Left renal cortex interstitium (tissue), 4 donors: Measurements from ENCODE around the gene UBR3. TPM values are rescaled to one million over a fixed set of nuclear protein-coding genes. Genes with fewer than 3 reads are reported as not detected.

Experiments
- DNase-seq, 4 donors: peaks; one replicate each; pipeline ENCODE4 v3.0.0-alpha.2; 2013; ENCODE audit warnings: low read depth in 4 of 4, low spot score in 2 of 4, missing footprints in 1 of 4
- polyA plus RNA-seq, 4 donors: library from polyadenylated mRNA; unstranded; fragments of 120-200 nt; gene quantifications; one replicate each; pipeline ENCODE4 v1.2.1, GENCODE V29; 2013; ENCODE audit not compliant: insufficient read length in 4 of 4

Gene UBR3
- polyA plus RNA-seq, 4 donors, result 30.4 to 47.2 (median 39.1) TPM

- DNase-seq, result no peak
Observed at GRCh38 chr2:169982929-169983328, 155.7 kb downstream of the UBR3 start.

DNA sequence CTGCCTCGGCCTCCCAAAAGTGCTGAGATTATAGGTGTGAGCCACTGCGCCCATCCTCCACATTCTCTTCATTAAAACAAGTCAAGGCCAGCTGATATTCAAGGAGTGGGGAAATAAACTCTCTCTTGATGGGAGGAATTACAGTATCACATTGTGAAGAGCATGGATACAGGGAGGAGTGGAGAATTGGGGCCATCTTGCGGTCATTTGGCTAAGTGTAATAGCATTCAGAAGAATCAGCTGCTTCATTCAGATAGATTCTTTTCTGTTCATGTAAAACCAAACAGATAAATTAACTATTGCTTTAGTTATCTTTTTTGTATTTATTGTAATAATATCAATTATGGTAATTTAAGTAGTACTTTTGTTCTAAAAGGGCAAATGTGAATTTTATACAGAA lies 156.3 kb downstream of the UBR3 start:
- DNase-seq, result no peak

DNA sequence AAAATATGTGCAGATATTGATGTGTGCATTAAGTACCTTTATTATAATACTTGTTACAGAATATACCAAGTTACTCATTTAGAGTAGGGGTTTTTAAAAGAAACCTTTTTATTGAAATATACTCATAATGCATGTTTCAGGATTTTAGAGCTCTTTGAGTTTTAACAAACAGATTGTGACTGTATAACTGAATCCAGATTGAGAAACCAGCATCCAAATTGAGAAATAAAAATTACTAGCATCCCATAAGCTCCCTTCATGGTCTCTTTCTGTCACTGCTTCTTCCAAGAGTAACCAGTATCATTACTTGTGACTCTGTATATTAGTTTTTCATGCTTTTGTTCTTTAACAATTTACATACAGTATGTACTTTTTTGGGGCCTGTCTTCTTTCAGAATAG lies 156.9 kb downstream of the UBR3 start:
- no peak for DNase-seq

GRCh38 chr2:169994752-169995151 lies 167.5 kb downstream of the UBR3 start:
- DNase-seq, result no peak

- DNase-seq, result no peak
Observed at GRCh38 chr2:169997140-169997887, 170.1 kb downstream of the UBR3 start.

DNA sequence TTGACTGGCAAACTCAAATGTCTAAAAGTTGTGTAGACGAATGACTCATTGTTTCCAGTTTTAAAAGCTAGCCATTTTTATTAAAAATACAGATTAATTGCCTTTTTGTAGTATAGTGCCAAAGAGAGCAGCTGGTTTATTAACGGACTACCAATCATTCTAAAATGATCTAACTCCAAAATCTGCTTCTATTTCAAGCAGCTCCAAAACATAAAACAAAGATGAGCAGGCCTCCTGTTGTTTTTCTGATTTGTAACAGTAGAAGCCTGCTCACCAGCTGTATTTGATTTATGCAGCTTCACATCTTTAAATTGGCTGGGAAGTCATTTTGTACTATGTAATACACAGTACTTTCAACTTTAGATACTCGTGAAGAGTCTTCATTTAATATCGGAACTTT lies 171.8 kb downstream of the UBR3 start:
- no peak for DNase-seq

DNA sequence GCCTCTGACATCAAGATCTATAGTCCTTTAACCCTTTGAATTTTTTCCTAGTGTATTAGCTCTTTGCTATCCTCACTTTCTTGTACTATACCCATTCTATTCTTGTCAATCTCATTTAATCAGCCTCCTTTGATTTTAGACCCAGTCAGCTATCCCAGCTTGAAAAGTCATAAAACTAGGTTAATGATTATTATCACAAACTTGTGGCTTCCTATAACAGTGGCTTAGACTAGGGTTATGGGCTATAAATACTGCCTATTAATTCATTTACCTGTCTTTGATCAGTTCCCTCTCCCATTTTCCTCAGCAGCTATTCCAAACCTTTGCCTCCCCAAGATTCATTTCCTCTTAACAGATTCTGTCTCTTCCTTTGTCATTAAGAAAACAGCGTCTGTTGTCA lies 174.8 kb downstream of the UBR3 start:
- no peak for DNase-seq

GRCh38 chr2:170005702-170006101 lies 178.4 kb downstream of the UBR3 start:
- no peak for DNase-seq

DNA sequence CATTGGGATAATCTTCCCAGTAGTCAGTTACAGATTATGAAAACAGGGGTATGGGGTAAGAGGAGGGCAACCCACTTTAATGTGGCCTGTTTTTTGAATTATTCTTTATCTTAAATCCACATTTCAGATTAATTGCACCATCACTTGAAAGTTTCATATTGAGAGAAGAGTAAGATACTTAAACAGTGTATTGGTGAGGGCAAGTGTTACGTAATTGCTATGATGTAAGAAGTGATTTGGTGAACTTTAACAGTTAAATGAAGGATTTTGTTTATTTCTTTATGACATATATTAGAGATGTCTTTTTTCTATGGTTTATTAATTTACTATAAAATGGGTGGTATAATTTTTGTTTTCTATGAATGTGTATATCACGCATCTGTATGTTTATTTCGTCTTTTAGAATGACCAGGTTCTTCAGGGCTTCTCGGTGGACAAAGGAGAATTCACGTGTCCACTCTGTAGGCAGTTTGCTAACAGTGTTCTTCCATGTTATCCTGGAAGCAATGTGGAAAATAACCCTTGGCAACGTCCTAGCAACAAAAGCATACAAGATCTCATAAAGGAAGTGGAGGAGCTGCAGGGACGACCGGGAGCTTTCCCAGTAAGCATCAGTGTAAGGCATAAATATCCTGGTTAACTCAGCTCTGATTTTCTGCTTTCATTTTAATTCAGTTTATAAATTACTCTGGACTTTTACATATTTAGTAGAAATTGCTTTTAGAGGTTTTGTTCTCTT lies 179.5 kb downstream of the UBR3 start:
- no peak for DNase-seq

GRCh38 chr2:170009209-170009608 lies 182.0 kb downstream of the UBR3 start:
- no peak for DNase-seq

DNA sequence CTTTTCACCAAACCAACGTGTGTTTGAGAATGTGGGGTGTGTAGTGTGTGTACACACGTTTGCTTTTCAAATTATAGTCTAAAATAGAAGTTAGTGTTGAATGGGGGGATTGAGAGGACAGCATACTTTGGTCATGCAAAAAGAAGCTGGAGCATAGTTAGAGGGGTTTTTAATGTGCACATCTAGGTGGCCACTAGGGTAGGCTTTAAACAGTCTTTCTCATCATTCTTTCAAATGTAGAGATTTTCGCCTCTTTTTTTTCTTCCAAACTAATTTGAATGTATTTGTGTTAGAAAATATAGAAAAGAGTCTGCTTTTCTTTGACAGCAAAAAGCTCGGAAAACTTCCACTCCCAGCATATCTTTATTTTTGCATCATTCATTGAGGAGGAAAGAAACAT lies 185.5 kb downstream of the UBR3 start:
- no peak for DNase-seq

DNA sequence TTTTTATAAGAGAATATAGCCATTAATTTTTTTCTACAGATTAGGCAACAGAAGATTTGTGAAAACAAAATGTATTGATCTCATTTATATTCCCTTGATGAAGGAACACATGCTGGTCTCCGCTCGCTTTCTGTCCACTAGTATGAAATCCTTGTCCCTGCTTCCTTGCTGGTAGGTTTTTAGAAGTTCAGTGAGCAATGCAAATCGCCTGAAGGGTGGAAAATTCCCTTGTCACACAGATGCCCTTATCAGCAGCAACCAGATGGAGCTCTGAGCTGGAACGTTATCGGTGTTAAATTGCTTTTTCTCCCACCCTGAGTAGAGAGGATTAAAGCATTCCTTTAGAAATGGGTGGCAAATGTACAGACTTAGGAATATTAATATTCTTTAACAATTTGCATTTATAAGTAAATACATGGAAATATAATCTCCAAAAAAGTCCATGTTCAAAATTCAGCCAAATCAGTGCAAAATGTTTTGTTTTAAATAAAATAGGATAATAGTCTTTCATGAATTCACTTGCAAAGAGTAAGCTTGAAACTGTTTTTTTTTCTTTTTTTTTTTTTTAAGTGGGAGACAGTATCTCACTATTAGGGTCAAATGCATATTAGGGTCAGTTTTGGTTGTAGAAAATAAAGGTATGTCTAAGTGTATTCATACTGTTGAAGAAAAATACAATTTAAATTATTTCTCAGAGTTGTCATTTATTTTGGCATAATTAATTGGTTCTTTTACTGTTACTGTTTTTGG lies 186.7 kb downstream of the UBR3 start:
- DNase-seq, result no peak

DNA sequence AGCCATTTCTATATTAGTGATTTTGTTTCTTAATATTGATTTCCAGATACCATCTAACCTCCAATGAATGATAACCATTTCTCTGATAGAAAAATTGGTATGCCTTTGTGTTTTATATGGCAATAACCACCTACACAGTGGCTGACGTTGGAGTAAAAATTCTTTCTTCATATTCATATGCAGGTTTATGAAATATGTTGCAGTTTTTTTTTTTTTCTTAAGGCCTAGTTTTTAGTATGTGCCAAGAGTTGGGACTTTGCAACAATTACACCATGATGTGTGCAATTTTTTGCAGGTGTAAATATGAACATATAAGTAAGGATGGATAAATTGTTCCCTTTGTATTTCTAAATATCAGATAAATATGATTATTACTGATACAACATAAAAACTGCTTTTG lies 187.5 kb downstream of the UBR3 start:
- no peak for DNase-seq

DNA sequence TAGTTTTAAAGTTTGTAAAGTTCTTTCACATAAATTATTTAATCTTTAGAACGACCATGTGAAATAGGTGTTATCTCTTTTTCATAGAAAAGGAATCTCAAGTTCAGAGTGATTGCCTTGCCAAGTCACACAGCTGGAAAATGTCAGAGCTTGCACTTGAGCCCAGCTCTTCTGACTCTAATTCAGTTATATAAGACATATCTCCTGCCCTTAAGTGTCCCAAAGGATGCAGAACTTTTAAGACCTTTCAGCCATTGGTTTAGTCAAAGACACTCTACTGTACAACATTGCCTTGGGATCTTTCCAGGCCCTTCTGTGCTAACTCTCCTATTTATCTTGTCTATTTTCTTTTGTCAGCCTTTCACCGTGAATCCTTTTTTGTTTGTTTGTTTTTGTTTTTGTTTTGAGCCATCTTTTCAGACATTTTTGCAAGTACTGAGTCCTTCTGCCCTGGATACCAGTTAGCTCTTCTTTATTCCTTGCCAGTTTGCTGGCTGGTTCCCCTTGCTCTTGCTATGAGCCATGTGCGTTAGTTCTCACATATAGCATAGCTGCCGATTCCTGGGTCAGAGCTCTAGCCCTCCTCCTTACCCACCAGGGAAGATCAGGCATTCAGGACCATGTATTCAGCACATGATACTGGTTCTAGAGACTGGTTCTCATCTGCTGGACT lies 190.7 kb downstream of the UBR3 start:
- DNase-seq, result no peak

GRCh38 chr2:170019060-170019805 lies 192.0 kb downstream of the UBR3 start:
- no peak for DNase-seq

DNA sequence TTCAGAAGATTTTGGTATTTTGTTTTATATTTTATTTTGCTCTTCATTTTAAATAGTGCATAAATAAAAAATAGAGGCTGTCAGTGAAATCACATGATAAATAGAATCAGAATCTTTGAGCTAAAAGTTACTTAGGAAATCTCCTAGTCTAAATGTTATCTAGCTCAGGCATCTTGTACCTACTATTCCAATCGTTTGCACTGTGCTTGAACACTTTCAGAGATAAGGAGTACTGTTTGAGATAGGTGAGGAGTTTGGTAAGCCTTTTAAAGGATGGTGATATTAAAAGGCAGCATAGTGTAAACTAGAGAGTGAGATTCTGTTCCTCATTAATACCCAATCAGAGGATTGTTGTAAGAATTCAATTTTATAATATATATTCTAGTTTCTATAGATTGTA lies 193.5 kb downstream of the UBR3 start:
- DNase-seq, result no peak

GRCh38 chr2:170022692-170023091 lies 195.4 kb downstream of the UBR3 start:
- DNase-seq, result no peak

GRCh38 chr2:170024721-170025120 lies 197.5 kb downstream of the UBR3 start:
- DNase-seq, result no peak

- no peak for DNase-seq
Observed at GRCh38 chr2:170025223-170025622, 198.0 kb downstream of the UBR3 start.

- no peak for DNase-seq
Observed at GRCh38 chr2:170026361-170026760, 199.1 kb downstream of the UBR3 start.
